ENCODE results near the gene AGAP1. TPM values are rescaled to one million over a fixed set of nuclear protein-coding genes. Genes with fewer than 3 reads are reported as not detected.

The AGAP1 gene
- total RNA-seq, 1 donor: 18.5 TPM

DNA sequence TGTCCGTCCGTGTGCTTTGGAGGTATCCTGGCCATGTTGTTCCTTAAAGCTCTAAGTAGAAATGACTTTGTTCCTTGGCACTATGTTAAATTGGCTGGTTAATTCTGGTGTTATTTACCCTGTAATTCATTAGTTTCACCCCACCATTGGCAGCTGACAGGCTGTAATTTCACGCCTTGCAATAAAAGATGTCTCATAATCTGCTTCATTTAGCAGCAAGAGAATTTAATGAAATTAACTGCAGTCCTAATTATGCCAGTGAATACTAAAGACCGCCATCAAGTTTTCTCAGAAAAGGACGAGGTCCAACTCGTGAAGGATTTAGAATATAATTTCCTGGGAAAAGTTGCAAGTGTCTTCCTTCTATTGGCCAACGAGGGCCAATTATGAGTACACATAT, 355.1 kb downstream of the AGAP1 start:
- TF ChIP-seq, protein P1, sequence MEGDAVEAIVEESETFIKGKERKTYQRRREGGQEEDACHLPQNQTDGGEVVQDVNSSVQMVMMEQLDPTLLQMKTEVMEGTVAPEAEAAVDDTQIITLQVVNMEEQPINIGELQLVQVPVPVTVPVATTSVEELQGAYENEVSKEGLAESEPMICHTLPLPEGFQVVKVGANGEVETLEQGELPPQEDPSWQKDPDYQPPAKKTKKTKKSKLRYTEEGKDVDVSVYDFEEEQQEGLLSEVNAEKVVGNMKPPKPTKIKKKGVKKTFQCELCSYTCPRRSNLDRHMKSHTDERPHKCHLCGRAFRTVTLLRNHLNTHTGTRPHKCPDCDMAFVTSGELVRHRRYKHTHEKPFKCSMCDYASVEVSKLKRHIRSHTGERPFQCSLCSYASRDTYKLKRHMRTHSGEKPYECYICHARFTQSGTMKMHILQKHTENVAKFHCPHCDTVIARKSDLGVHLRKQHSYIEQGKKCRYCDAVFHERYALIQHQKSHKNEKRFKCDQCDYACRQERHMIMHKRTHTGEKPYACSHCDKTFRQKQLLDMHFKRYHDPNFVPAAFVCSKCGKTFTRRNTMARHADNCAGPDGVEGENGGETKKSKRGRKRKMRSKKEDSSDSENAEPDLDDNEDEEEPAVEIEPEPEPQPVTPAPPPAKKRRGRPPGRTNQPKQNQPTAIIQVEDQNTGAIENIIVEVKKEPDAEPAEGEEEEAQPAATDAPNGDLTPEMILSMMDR (IDR thresholded peaks at IDR 0.05; ENCODE audit: extremely low read depth, low read depth, low read length): no peak
- no peaks in the 10 kb centered on the region for H3K79me2 ChIP-seq (ENCODE audit: insufficient read depth, low read length)
- H3K27me3 ChIP-seq (ENCODE audit: insufficient read depth, low read length): no peaks in the 10 kb centered on the region
- no peaks in the 10 kb centered on the region for H3K9me3 ChIP-seq (ENCODE audit: low read depth, low read length)
- H3K4me2 ChIP-seq (ENCODE audit: insufficient read depth, low read length): no peak overlapping the region
- no peak overlapping the region for H3K4me3 ChIP-seq (ENCODE audit: insufficient read depth, low read length)
- H3K36me3 ChIP-seq (ENCODE audit: insufficient read depth, low read length): no peaks in the 10 kb centered on the region
- H2AFZ ChIP-seq (ENCODE audit: low read length): no peak overlapping the region
- DNase-seq (ENCODE audit: insufficient read length, low spot score, missing footprints): no peak
- H3K4me1 ChIP-seq (ENCODE audit: insufficient read depth, low read length): no peaks in the 10 kb centered on the region
- H4K20me1 ChIP-seq (ENCODE audit: insufficient read depth, low read length): peaks cover 15% of the 10 kb centered on the region
- H3K27ac ChIP-seq (ENCODE audit: low read depth, low read length): no peak overlapping the region

DNA sequence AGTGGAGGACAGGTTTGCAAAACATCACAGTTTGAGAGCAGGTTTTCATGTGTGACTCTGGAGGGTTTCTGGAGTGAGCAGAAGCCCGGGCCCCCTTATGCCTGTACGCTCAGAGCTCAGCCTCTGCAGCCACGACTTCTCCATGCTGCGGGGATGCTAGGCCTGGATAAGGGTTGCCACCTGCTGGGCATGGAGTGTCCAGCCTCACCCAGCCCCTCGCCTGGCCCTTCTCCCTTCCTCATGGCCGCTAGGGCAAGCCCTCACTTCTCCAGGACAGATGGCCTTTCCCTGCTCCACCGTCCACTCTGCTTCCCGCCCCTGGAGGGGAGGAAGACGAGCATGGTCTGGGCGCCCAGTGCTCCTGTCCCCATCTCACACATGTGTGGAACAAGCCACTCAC, 355.6 kb downstream of the AGAP1 start:
- Histone ChIP-seq H3K27ac (ENCODE audit: low read depth, low read length) (no peak overlapping the region), H3K4me2 (ENCODE audit: insufficient read depth, low read length) (no peak overlapping the region), H3K4me3 (ENCODE audit: insufficient read depth, low read length) (no peak overlapping the region), H4K20me1 (ENCODE audit: insufficient read depth, low read length) (peaks cover 14% of the 10 kb centered on the region), H3K27me3 (ENCODE audit: insufficient read depth, low read length) (no peaks in the 10 kb centered on the region), H3K9me3 (ENCODE audit: low read depth, low read length) (no peaks in the 10 kb centered on the region), H2AFZ (ENCODE audit: low read length) (no peak overlapping the region), H3K36me3 (ENCODE audit: insufficient read depth, low read length) (no peaks in the 10 kb centered on the region), H3K79me2 (ENCODE audit: insufficient read depth, low read length) (no peaks in the 10 kb centered on the region), H3K4me1 (ENCODE audit: insufficient read depth, low read length) (no peaks in the 10 kb centered on the region)
- TF ChIP-seq, protein P1 (IDR thresholded peaks at IDR 0.05; ENCODE audit: extremely low read depth, low read depth, low read length): no peak
- DNase-seq (ENCODE audit: insufficient read length, low spot score, missing footprints): no peak

DNA sequence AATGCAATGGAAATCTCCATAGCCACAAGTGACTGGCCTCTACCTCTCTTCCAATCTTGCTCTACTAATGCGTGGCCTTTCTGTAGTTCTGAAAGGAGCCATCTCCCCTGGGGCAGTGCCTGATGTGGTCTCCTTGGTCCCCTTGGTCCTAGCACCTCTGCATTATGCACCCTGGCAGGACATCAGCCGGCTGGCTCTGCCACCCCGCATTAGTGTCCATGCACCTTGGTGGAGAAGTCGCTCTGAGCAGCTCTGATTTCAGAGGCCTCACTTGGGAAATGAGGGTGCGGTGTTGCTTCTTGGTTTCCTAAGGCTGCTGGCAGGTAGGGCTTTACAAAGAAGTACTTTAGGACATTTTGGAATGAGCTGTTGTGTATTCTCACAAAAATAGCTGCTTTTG, 356.4 kb downstream of the AGAP1 start:
- H3K4me2 ChIP-seq (ENCODE audit: insufficient read depth, low read length): no peak overlapping the region
- no peaks in the 10 kb centered on the region for H3K4me1 ChIP-seq (ENCODE audit: insufficient read depth, low read length)
- peaks cover 11% of the 10 kb centered on the region for H4K20me1 ChIP-seq (ENCODE audit: insufficient read depth, low read length)
- no peak overlapping the region for H2AFZ ChIP-seq (ENCODE audit: low read length)
- TF ChIP-seq, protein P1 (IDR thresholded peaks at IDR 0.05; ENCODE audit: extremely low read depth, low read depth, low read length): no peak
- H3K4me3 ChIP-seq (ENCODE audit: insufficient read depth, low read length): no peak overlapping the region
- DNase-seq (ENCODE audit: insufficient read length, low spot score, missing footprints): no peak
- no peaks in the 10 kb centered on the region for H3K27me3 ChIP-seq (ENCODE audit: insufficient read depth, low read length)
- no peaks in the 10 kb centered on the region for H3K9me3 ChIP-seq (ENCODE audit: low read depth, low read length)
- H3K36me3 ChIP-seq (ENCODE audit: insufficient read depth, low read length): no peaks in the 10 kb centered on the region
- no peaks in the 10 kb centered on the region for H3K79me2 ChIP-seq (ENCODE audit: insufficient read depth, low read length)
- no peak overlapping the region for H3K27ac ChIP-seq (ENCODE audit: low read depth, low read length)

DNA sequence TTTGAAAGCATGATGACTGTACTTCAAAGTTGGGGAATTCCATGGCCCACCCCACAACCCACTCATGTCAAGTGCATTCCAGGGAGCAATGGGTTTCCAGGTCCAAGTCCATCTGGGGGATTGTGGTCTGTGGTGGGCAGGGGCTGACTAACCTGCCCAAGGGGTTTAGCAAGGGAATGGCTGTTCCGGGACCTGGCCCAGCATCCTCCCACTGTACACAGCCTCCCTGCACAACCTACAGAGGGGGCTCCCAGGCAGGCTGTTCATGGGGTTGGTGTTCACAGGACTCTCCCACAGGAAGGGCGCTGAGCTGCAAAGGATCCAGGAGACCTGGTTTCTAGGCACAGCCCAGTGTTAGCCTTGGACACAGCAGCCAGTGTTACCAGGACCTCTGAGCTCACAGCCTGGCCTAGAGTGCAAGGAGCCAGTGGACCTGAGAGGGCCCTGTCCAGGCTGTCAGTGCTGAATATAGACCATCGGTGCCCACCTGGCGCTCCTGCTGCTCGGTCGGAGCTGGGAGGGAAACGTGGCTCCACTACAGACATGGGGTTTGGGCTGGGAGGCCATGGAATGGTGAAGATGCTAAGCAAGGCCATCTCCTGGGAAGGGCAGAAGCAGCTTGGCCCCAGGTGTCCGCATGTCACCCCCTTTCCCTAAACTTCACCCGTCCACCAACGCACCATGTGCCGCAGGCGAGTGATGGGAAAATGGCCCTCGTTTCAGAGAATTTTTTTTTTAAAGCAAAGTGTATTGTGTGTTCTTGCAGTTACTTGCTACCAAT, 357.1 kb downstream of the AGAP1 start:
- no peak overlapping the region for H3K4me3 ChIP-seq (ENCODE audit: insufficient read depth, low read length)
- no peak overlapping the region for H2AFZ ChIP-seq (ENCODE audit: low read length)
- H3K79me2 ChIP-seq (ENCODE audit: insufficient read depth, low read length): no peaks in the 10 kb centered on the region
- no peak for DNase-seq (ENCODE audit: insufficient read length, low spot score, missing footprints)
- H3K9me3 ChIP-seq (ENCODE audit: low read depth, low read length): no peaks in the 10 kb centered on the region
- no peaks in the 10 kb centered on the region for H3K36me3 ChIP-seq (ENCODE audit: insufficient read depth, low read length)
- H3K4me2 ChIP-seq (ENCODE audit: insufficient read depth, low read length): no peak overlapping the region
- no peak overlapping the region for H3K27ac ChIP-seq (ENCODE audit: low read depth, low read length)
- TF ChIP-seq, protein P1 (IDR thresholded peaks at IDR 0.05; ENCODE audit: extremely low read depth, low read depth, low read length): no peak
- no peaks in the 10 kb centered on the region for H3K27me3 ChIP-seq (ENCODE audit: insufficient read depth, low read length)
- H3K4me1 ChIP-seq (ENCODE audit: insufficient read depth, low read length): no peaks in the 10 kb centered on the region
- peaks cover 11% of the 10 kb centered on the region for H4K20me1 ChIP-seq (ENCODE audit: insufficient read depth, low read length)
